HG02870 (cell line): ENCODE data around the gene HLA-DPA1.
"Not testable (repeated sequence)": the region's sequence is repeated elsewhere in the genome, so short reads cannot be mapped to it uniquely, and the experiment has no call there.

Experiments
- ATAC-seq: cut with Tn5 transposase; IDR thresholded peaks from one replicate; pipeline ENCODE4 v1.9.1; 2021; ENCODE audit warnings: mild to moderate bottlenecking, moderate library complexity; ENCODE audit not compliant: unreplicated experiment

Gene HLA-DPA1

DNA sequence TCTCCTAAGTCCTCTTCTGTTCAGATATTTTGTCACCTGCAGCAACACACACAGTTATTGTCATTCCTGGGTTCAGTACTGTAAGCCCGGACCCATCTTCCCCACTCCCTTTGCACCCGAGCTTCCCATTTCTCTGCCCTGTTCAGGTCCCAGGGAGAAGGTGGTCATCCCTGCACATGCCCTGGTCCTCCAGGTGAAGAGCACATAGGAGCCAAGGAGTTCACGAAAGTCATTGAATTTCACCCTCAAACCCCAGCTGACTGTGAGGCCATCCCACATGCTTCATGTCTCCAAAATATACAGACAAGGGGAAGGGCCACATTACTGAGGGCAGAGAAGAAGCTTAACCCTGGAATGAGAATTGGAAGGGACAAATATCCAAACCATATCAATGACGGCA lies 8.1 kb downstream of the HLA-DPA1 start:
- no peak for ATAC-seq

DNA sequence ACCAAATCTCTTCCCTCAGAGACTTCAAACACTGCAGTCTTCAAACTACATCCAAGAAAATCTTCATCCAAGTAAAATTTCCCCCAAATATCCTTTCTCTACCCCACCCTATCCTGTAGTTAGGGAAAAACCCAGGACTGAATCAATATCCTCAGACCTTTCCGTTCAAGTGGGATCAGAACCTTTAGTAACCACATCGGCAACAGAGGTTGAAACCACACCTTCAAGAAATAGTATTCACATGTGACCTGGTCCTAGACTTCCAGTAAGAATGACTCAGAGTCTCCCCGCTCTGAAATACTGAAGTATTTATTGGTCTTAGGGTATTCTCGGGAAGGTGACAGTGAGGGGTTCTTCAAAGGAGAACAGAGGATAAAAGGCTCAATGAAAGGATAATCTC lies 8.7 kb downstream of the HLA-DPA1 start:
- no peak for ATAC-seq

DNA sequence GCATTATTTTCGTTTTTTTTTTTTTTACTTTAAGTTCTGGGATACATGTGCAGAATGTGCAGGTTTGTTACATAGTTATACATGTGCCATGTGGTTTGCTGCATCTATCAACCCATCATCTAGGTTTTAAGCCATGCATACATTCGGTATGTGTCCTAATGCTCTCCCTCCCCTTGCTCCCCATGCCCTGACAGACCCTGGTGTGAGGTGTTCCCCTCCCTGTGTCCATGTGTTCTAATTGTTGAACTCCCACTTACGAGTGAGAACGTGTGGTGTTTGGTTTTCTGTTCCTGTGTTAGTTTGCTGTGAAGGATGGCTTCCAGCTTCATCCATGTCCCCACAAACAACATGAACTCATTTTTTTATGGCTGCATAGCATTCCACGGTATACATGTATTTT lies 10.0 kb downstream of the HLA-DPA1 start:
- ATAC-seq = not testable (repeated sequence)

DNA sequence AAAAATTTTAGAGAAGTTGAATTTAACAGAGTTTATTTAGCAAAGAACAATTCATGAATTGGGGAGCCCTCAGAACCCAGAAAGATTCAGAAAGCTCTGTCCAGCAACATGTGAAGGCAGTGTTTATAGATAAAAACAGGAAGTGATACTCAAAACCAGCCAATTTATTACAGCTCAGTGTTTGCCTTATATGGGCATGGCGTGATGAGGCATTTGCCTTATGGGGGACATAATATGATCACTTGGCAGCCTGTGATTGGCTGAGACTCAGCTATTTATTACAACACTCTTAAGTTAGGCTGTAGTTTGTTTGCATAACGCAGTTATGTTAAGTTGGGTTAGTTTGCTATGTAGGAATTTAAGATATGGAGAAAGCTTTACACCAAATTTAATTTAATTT lies 11.5 kb downstream of the HLA-DPA1 start:
- ATAC-seq = no peak

DNA sequence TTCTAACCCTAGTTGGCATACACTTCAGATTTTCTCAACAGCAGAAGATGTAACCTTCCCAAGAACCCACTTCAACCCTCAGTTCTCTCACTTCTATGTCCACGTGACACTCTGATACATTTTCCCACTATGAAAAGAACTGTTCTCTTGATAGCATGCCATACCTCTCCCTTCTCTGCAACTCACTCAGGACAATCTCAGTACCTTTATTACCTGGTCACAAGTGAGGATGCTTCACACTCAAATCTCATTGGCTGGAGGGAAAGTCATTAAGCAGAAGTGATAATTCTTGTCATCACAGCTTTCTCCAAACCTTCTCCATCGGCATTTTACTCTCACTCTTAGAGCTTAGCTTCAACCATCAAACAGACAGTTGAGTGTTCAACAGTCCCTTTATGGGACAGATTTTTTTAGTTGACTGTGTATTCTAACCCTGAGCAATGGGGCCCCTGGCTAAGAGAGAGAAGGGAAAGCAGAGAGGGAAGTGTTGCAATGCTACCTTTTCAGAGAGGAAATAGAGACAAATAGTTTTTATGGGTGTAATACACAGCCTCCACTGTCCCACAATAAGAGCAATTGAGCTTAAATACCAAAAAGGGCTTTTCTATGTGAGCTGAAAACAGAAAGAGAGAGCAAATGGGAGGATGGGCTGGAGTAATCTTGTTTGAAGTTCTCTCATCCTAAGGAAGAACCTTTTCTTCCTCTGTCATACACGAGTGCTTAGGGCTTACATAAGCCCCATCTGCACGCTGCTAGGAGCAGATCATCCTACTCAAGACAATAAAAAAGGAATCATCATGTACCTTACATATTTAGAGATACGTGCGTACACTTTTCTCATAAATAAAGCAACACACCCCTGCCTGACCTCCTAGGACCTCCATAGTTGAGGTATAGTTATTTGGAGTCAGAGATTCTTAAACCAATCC lies 16.0 kb downstream of the HLA-DPA1 start:
- no peak for ATAC-seq

DNA sequence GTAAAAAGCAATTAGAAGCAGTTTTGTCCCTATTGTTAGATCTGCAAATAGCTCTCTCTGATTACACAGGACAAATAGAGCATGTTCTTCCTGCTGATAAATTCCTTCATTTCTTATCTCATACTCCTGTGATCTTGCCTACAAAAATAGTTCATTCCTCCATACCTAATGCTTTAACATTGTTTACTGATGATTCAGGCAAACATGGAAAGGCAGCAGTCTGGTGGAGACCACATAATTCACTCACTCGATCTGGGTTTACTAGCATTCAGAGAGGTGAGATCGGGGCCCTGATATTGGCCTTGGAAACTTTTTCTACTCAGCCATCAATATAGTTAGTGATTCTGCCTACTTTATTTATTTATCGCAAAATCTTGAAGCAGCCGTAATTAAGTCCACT lies 20.2 kb downstream of the HLA-DPA1 start:
- ATAC-seq = no peak

DNA sequence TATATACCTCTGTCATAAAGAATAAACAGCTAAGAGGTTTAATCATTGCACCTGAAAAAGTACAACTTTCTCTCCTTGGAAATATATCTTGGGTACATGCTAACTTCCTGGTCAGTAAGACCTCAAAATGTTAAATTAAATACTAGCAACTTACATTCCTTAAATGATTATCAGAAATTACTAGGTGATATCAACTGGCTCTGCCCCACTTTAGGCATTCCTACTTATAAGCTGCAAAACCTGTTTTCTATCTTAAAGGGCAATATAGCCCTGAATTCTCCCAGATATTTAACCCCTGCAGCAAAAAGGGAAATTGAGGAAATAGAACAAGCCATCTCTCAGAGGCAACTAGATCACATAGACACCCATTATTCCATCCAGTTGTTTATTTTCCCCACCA lies 20.8 kb downstream of the HLA-DPA1 start:
- no peak for ATAC-seq

DNA sequence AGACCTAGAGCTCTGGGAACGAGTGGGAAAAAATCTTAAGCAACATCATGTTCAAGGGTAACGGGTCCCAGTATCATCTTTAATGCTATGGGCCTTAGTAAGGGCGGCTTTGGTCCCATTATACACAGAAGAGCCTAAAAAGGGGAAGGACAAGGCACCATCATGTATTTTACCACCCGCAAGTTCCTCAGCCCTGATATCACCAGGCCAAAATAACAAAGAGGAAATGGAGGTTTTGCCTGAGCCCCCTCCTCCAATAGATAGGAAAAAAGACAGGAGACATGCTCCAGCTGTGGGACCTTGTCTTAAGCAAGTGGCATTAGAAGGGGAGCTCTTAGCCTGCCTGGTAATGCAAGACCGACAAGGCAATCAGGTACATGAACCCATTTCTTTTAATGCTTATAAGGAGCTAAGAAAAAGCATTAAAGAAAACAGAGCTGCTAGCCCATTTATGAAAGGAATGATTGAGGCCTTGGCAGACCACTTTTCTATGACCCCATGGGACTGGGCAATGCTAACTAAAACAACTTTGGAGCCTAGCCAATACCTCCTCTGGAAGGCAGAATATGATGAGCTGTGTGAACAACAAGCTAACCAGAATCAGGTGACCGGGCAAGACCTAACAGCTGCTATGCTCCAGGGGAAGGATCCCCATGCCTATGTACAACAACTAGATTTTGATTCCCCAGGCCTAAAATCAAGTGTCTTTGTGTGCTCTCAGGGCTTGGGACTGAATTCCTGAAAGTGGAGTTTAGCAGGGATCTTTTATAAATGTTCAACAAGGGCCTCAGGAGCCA lies 23.2 kb downstream of the HLA-DPA1 start:
- ATAC-seq = no peak

DNA sequence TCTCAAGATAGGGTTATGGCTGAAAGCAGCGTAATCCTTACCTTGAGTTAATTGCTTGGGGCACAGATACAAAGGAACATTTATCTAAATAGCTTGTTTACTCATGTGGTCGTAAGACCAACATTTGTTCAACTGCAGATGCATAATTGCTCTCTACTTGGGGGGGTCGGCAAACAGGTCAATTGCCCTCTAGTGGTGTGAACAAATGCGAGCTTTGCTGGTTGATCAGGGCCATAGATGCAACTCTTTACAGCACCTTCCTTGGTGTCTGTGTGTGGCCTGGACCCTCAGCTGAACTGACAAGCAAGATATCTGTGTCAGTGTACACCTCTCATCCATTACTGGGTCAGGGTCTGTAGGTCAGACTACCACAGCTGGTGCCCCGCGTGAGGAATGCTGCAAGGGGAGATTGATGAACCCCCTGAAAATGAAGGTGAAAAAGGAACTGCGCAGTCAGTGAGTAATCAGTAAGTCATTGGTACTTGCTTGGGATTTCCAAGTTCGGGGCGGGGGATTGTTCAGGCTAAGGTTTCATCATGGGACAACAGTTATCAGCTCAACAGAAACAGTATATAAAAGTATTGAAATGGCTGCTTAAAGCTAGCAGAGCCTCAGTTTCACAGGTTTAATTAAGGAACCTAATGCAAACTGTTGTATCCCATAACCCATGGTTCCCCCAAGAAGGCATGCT lies 24.0 kb downstream of the HLA-DPA1 start:
- ATAC-seq = no peak

DNA sequence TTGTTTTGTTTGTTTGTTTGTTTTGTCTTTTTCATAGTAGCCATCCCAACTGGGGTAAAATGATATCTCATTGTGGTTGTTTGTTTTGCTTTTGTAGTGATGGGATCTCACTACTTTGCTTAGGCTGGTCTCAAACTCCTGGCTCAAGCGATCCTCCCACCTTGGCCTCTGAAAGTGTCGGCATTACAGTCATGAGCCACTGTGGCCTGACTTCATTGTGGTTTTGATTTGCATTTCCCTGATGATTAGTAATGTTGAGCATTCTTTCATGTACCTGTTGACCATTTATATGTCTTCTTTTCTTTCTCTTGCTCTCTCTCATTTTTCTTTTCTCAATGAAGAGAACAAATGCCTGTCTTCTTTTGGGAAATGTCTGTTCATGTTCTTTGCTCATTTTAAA lies 33.3 kb downstream of the HLA-DPA1 start:
- no peak for ATAC-seq

DNA sequence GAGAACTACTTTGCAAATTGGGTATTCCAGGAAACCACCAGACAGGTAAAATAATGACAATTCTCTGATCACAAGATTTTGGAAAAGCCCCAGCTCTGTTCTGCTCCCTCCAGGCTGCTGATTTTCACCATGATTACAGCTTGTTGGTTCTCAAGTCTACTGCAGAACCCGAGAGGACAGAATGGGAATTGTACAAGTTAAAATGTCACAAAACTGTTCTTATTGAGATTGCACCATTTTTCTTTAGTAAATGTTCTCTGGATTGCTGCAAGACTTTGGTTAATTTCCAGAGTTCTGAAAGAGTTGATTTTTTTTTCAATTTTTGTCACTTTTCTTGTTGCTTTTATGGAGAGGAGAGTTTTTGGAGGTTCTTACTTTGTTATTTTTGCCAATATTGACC lies 36.9 kb downstream of the HLA-DPA1 start:
- no peak for ATAC-seq

DNA sequence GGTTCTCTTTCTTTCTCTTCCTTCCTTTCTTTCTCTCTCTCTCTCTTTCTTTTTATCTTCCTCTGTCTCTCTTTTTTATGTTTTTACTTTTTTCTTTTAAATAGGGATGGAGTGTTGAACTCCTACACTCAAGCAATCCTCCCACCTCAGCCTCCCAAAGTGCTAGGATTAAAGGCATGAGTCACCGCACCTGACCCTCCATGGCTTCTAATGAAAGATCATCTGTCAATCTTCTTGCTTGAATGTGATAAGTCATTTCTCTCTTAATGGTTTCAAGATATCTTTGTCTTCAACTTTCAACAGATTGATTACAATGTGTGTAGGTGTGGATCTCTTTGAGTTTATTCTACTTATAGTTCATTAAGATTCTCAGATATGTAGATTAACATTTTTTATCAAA lies 38.9 kb downstream of the HLA-DPA1 start:
- ATAC-seq = no peak

DNA sequence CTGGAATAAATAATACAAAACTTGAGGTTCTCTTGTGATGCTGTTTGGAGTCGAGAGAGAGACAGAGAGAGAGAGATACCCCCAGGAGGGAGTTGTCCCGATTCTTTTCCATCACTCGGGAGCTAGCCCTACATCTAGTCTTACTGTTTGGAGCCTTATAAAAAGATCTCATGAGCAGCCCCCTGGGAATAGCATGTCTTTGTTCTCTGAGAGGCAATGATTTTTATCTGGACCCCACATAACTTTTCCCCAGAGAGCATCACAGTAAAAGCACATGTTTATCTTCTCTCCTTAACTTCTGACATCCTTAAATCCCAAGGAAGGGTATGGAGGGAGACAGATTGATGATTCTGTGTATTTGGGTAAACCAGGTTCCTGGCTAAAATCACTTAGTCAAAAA lies 43.2 kb downstream of the HLA-DPA1 start:
- no peak for ATAC-seq

DNA sequence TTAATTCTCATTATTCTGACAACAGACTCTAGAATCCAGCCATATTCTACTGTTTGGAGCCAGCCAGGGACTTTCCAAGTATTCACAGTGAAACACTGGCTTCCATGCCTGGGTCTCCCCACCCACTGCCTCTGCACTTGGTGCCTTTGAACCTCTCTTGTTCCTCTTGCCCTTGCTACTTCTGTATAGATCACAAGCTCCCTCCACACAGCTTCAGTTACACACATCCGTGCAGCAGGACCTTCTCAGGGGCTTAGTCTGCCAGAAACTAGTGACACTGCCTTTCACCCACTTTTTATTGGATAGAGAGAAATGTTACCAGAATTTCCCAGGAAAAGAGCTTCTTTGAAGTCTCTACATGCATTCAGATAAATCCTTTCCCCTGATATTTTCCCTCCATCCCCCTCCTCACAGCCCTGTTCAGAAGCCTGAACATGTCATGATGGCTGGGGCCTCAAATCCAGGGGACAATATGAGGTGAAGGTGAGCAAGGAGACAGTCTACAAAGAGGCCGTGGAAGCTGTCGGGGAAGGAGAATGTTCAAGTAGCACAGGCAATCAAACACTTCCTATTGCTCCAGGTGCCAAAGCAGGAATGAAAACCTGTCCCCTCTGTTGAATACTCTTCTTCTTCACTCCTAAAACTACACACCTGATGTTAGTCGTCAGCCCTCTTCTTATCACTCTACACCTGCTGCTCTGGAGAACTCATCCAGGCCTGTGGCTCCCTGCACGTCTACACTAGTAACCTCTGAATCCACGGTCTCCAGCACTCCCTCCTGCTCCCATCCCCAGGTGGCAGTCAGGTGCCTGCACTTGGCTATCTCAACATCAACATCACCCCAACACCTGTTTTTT lies 43.9 kb downstream of the HLA-DPA1 start:
- peak; percentile 80 for ATAC-seq

DNA sequence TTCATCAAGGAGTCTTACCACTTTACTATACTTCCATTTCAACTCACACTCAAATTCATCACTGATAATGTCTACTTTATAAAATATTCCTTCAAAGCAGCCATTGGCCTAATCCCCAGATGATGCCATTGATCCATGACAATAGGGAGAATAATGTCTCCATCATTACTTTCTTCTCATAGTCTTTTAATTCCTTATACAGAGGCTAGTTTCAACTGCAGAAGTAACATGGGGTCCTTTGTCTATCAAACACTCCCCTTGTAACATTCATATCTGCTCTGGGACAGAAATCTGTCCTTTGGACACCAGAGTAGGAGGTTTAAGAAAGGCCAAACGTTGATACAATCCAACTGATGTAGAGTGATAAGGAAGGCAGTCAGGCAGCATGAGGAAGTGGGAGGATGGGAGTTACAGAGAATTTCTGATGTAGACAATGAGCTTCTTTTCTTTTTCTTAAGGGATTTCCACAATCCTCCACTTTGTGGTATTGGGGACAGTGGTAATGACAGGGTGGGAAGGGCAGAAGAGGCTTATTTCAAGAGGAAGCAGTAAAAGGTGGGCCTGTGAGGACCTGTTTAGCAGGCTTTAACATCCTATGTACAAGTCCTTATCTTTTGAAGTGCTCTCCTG lies 45.1 kb downstream of the HLA-DPA1 start:
- no peak for ATAC-seq

DNA sequence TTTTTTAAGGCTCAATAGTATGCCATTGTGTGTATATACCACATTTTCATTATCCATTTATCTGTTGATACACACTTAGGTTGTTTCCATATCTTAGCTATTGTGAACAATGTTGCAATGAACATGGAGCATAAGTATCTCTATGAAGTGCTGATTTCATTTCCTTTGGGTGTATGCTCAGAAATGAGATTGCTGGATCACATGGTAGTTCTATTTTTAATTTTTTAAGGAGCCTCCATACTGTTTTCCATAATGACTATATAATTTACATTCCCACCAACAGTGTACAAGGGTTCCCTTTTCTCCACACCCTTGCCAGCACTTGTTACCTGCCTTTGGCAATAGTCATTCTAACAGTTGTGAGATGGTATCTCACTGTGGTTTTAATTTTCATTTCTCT lies 48.9 kb downstream of the HLA-DPA1 start:
- no peak for ATAC-seq

DNA sequence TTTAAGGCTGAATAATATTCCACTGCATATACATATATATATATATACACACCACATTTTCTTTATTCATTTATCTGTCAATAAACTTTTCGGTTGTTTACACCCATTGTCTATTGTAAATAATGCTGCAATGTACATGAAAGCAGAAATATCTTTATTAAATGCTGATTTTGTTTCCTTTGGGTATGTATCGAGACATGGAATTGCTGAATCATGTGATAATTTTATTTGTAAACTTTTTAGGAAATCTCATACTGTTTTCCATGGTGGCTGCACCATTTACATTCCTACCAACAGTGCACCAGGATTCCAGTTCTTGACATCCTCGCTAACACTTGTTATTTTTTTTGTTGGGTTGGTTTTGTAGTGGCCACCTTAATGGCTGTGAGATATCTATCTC lies 49.9 kb downstream of the HLA-DPA1 start:
- ATAC-seq = no peak

DNA sequence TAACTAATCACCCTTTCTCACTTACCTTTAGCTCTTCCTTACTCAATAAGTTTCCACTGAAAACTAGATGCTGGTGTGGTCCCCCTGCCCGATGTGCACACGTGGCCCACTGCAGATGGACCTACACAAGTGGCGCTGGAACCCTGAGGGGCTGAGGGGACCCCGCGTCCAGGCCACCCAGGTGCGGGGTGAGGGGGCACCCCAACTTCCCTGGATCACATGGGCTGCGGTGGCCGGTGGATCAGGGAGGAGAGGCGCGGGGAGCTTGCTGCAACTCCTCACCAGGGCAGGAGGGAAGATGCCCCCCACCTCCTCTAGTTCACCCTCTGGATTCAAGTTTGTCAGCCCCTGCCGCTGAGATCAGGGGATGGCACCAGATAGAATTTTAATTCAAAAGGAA lies 51.5 kb downstream of the HLA-DPA1 start:
- ATAC-seq = no peak

DNA sequence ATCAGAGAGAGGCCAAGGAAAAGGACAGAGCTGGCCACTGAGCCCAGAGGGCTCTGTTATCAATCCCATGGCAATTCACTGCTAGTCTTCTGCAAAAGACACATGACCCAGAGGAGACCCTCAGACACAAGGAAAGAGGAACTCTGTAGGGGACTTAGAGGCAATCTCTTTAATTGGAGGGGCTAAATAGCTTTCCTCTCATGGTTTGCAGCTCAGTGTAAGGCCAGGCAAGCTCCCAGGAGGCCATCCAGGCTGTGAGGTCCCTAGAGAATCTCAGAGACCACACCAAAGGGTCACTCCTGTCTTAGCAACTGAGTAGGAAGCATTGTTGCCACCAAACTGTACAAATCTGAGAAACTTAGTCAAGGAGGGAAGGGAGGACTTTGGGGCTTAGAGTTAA lies 54.1 kb downstream of the HLA-DPA1 start:
- ATAC-seq = no peak

DNA sequence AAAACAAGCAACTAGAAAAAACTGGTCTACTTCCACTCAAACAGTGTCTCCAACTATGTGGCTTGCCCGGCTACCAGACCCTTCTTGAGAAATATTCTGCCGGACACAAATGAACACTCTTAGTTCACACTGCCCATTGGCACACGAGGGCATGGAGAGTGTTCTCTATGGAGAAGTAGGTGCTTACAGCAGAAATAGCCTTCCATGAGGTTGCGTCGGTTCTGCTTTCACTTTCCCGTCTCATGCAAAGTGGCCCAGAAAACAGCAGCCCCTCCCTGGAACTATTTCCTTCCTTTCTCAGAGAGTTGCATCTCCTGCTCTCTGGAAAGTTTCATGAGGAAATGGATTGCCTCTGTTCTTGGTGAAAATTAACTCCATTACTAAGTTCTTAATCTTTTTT lies 54.5 kb downstream of the HLA-DPA1 start:
- ATAC-seq = no peak
